ENCODE results near the gene DENND2A. TPM values are rescaled to one million over a fixed set of nuclear protein-coding genes. Genes with fewer than 3 reads are reported as not detected.
"Not testable (repeated sequence)": the region's sequence is repeated elsewhere in the genome, so short reads cannot be mapped to it uniquely, and the experiment has no call there.

Gene DENND2A
- total RNA-seq, 1 donor from 2014 or later = 39.8 TPM

GRCh38 chr7:140512317-140513000, 128.2 kb downstream of the DENND2A start:
- peak overlapping the region; percentile 83 for H3K27ac Mint-ChIP-seq
- DNase-seq (ENCODE audit: low spot score, unreplicated experiment) = no peak
- peaks cover 3% of the 10 kb centered on the region for H3K9me3 Mint-ChIP-seq (ENCODE audit: low read depth)
- H3K36me3 Mint-ChIP-seq (ENCODE audit: insufficient read depth) = peaks cover under 1% of the 10 kb centered on the region
- no peak overlapping the region for H3K4me3 Mint-ChIP-seq (ENCODE audit: low read depth)
- TF ChIP-seq, protein P1, sequence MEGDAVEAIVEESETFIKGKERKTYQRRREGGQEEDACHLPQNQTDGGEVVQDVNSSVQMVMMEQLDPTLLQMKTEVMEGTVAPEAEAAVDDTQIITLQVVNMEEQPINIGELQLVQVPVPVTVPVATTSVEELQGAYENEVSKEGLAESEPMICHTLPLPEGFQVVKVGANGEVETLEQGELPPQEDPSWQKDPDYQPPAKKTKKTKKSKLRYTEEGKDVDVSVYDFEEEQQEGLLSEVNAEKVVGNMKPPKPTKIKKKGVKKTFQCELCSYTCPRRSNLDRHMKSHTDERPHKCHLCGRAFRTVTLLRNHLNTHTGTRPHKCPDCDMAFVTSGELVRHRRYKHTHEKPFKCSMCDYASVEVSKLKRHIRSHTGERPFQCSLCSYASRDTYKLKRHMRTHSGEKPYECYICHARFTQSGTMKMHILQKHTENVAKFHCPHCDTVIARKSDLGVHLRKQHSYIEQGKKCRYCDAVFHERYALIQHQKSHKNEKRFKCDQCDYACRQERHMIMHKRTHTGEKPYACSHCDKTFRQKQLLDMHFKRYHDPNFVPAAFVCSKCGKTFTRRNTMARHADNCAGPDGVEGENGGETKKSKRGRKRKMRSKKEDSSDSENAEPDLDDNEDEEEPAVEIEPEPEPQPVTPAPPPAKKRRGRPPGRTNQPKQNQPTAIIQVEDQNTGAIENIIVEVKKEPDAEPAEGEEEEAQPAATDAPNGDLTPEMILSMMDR (IDR thresholded peaks at IDR 0.05; ENCODE audit: unreplicated experiment) = no peak
- no peaks in the 10 kb centered on the region for H3K27me3 Mint-ChIP-seq
- peaks cover 11% of the 10 kb centered on the region for H3K4me1 Mint-ChIP-seq (ENCODE audit: low read depth)

DNA sequence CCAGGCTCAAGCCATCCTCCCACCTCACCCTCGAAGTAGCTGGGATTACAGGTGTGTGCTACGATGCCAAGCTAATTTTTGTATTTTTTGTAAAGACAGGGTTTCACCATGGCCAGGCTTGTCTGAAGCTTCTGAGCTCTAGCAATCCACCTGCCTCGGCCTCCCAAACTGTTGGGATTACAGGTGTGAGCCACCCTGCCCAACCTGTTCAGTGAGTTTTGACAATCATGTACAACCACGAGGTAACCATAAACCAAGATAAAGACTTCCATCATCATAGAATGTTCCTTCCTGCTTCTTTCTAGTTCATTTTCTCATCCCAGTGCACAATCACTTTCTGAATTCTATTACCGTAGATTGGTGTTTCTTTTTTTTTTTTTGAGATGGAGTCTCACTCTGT, 130.8 kb downstream of the DENND2A start:
- no peaks in the 10 kb centered on the region for H3K36me3 Mint-ChIP-seq (ENCODE audit: insufficient read depth)
- H3K27ac Mint-ChIP-seq = no peak overlapping the region
- no peak for DNase-seq (ENCODE audit: low spot score, unreplicated experiment)
- TF ChIP-seq, protein P1 (IDR thresholded peaks at IDR 0.05; ENCODE audit: unreplicated experiment) = no peak
- no peak overlapping the region for H3K4me3 Mint-ChIP-seq (ENCODE audit: low read depth)
- H3K9me3 Mint-ChIP-seq (ENCODE audit: low read depth) = peaks cover 3% of the 10 kb centered on the region
- H3K4me1 Mint-ChIP-seq (ENCODE audit: low read depth) = peaks cover 14% of the 10 kb centered on the region
- no peaks in the 10 kb centered on the region for H3K27me3 Mint-ChIP-seq

GRCh38 chr7:140507556-140507955, 133.1 kb downstream of the DENND2A start:
- not testable (repeated sequence) for H3K27me3 Mint-ChIP-seq; H3K27ac Mint-ChIP-seq; H3K4me3 Mint-ChIP-seq (ENCODE audit: low read depth); H3K36me3 Mint-ChIP-seq (ENCODE audit: insufficient read depth); DNase-seq (ENCODE audit: low spot score, unreplicated experiment); H3K9me3 Mint-ChIP-seq (ENCODE audit: low read depth)
- H3K4me1 Mint-ChIP-seq (ENCODE audit: low read depth) = peaks cover 14% of the 10 kb centered on the region

- Mint-ChIP-seq H3K9me3 (ENCODE audit: low read depth) (peaks cover 3% of the 10 kb centered on the region), H3K4me3 (ENCODE audit: low read depth) (no peak overlapping the region), H3K36me3 (ENCODE audit: insufficient read depth) (no peaks in the 10 kb centered on the region), H3K27me3 (no peaks in the 10 kb centered on the region), H3K4me1 (ENCODE audit: low read depth) (peaks cover 12% of the 10 kb centered on the region), H3K27ac (no peak overlapping the region)
- DNase-seq (ENCODE audit: low spot score, unreplicated experiment) = no peak
- TF ChIP-seq, protein P1 (IDR thresholded peaks at IDR 0.05; ENCODE audit: unreplicated experiment) = no peak
These were observed 133.7 kb downstream of the DENND2A start for GRCh38 chr7:140506788-140507464.

DNA sequence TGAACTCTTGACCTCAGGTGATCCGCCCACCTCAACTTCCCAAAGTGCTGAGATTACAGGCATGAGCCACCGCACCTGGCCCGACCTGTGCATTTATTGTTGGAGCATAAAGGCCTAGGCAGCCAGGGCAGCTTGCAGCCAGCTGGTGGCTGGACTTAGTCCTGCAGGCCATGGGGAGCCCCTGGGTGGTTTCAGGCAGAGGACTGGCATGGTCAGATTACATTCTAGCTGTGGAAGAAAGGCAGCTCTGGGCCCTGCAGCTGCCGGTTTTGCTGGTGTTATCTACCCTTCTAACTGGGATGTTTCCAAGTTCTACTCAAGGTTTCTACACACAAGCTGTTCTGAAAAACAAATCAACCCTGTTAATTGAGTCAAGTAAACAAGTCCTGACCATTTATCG, 138.6 kb downstream of the DENND2A start:
- H3K27me3 Mint-ChIP-seq = no peaks in the 10 kb centered on the region
- no peaks in the 10 kb centered on the region for H3K36me3 Mint-ChIP-seq (ENCODE audit: insufficient read depth)
- no peaks in the 10 kb centered on the region for H3K9me3 Mint-ChIP-seq (ENCODE audit: low read depth)
- H3K4me3 Mint-ChIP-seq (ENCODE audit: low read depth) = no peak overlapping the region
- TF ChIP-seq, protein P1 (IDR thresholded peaks at IDR 0.05; ENCODE audit: unreplicated experiment) = no peak
- no peak for DNase-seq (ENCODE audit: low spot score, unreplicated experiment)
- H3K27ac Mint-ChIP-seq = no peak overlapping the region
- H3K4me1 Mint-ChIP-seq (ENCODE audit: low read depth) = peaks cover under 1% of the 10 kb centered on the region

GRCh38 chr7:140497807-140498206, 142.8 kb downstream of the DENND2A start:
- not testable (repeated sequence) for H3K4me1 Mint-ChIP-seq (ENCODE audit: low read depth); H3K36me3 Mint-ChIP-seq (ENCODE audit: insufficient read depth); H3K4me3 Mint-ChIP-seq (ENCODE audit: low read depth); DNase-seq (ENCODE audit: low spot score, unreplicated experiment); H3K9me3 Mint-ChIP-seq (ENCODE audit: low read depth); H3K27ac Mint-ChIP-seq; H3K27me3 Mint-ChIP-seq

All from progenitor cell of endocrine pancreas (in vitro differentiated cells).